H1 (cell line): ENCODE measurements around the gene PRKAB2.

ENCODE experiments used
- CBX5 ChIP-seq: fragments of 300-800, 300-1000 bp; sonication (generic); IDR thresholded peaks from 2 replicates; pipeline ENCODE4 v1.7.1; 2016; ENCODE audit warnings: antibody characterized with exemption, low read length, low read depth
- FOSL1 ChIP-seq: IDR thresholded peaks from 2 replicates; pipeline ENCODE4 v1.6.1; 2011; ENCODE audit warnings: mild to moderate bottlenecking, low read depth, low read length, moderate library complexity; ENCODE audit not compliant: insufficient read depth
- TF ChIP-seq, protein P1 (sequence below): IDR thresholded peaks from 2 replicates; pipeline ENCODE4 v1.6.1; 2012; ENCODE audit warnings: low read length, inconsistent platforms
- TF ChIP-seq, protein P2 (sequence below), 3 experiments: IDR thresholded peaks; 1 replicate in 2 of 3; 2 replicates in 1 of 3; pipeline versions ENCODE4 v1.5.1 to v1.6.1; 2011; ENCODE audit warnings: low read length in 3 of 3, mild to moderate bottlenecking in 3 of 3, inconsistent platforms in 2 of 3, low read depth in 1 of 3, moderate library complexity in 1 of 3; ENCODE audit not compliant: insufficient read depth in 1 of 3; ENCODE audit errors: control extremely low read depth in 1 of 3

DNA sequence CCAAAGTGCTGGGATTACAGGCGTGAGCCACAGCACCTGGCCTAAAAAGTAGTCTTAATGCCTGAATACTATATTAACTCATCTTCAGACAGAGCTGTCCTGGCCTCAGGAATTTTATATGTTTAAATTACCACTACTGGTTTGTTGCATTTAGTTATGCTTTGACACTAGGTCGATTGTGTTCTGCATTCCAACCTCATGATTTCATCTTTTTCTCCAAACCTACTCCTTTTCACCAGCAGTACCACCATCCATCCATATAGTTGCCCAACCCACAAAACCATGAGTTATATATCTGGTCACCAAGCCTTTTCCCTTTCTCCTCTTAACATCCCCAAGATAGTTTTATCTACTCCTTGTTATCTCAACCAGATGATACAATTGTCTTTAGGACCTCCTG is 30.3 kb upstream of the PRKAB2 start:
- TF ChIP-seq, protein P1, sequence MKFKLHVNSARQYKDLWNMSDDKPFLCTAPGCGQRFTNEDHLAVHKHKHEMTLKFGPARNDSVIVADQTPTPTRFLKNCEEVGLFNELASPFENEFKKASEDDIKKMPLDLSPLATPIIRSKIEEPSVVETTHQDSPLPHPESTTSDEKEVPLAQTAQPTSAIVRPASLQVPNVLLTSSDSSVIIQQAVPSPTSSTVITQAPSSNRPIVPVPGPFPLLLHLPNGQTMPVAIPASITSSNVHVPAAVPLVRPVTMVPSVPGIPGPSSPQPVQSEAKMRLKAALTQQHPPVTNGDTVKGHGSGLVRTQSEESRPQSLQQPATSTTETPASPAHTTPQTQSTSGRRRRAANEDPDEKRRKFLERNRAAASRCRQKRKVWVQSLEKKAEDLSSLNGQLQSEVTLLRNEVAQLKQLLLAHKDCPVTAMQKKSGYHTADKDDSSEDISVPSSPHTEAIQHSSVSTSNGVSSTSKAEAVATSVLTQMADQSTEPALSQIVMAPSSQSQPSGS = no peak
- no peak for TF ChIP-seq FOSL1
- TF ChIP-seq, protein P2, sequence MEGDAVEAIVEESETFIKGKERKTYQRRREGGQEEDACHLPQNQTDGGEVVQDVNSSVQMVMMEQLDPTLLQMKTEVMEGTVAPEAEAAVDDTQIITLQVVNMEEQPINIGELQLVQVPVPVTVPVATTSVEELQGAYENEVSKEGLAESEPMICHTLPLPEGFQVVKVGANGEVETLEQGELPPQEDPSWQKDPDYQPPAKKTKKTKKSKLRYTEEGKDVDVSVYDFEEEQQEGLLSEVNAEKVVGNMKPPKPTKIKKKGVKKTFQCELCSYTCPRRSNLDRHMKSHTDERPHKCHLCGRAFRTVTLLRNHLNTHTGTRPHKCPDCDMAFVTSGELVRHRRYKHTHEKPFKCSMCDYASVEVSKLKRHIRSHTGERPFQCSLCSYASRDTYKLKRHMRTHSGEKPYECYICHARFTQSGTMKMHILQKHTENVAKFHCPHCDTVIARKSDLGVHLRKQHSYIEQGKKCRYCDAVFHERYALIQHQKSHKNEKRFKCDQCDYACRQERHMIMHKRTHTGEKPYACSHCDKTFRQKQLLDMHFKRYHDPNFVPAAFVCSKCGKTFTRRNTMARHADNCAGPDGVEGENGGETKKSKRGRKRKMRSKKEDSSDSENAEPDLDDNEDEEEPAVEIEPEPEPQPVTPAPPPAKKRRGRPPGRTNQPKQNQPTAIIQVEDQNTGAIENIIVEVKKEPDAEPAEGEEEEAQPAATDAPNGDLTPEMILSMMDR (IDR thresholded peaks at IDR 0.05; ENCODE audit: control extremely low read depth in 1 of 3, insufficient read depth in 1 of 3, low read depth in 1 of 3, low read length in 3 of 3) = no peak
- TF ChIP-seq CBX5 = no peak
